GM06990 (cell line): ENCODE measurements around the gene EPHA6.

Experiments used
- DNase-seq: peaks from one replicate; pipeline ENCODE4 v3.0.0-alpha.2; 2011; ENCODE audit not compliant: insufficient read length; ENCODE audit errors: extremely low read depth
- H3K27me3 ChIP-seq: replicated peaks from 2 replicates; pipeline ENCODE4 v1.6.0; 2011; ENCODE audit warnings: low read length; ENCODE audit not compliant: control insufficient read depth, insufficient read depth
- H3K36me3 ChIP-seq: 2 replicates; pipeline ENCODE4 v1.5.1; 2011; ENCODE audit warnings: low read length; ENCODE audit not compliant: control insufficient read depth, insufficient read depth
- H3K4me3 ChIP-seq: replicated peaks from 2 replicates; pipeline ENCODE4 v1.5.1; 2011; ENCODE audit warnings: low read depth, mild to moderate bottlenecking, control low read depth, low read length
- CTCF ChIP-seq: IDR thresholded peaks from 2 replicates; pipeline ENCODE4 v1.5.1; 2011; ENCODE audit warnings: low read length, control low read depth, mild to moderate bottlenecking, inconsistent platforms; ENCODE audit not compliant: insufficient read depth, poor library complexity, severe bottlenecking

EPHA6 gene

GRCh38 chr3:97694876-97695275, 880.5 kb downstream of the EPHA6 start:
- DNase-seq = no peak
- Histone ChIP-seq H3K27me3 (no peaks in the 10 kb centered on the region), H3K36me3 (no peaks in the 10 kb centered on the region), H3K4me3 (no peak overlapping the region)
- TF ChIP-seq CTCF = no peak

GRCh38 chr3:97698691-97699090, 884.3 kb downstream of the EPHA6 start:
- Histone ChIP-seq H3K36me3 (no peaks in the 10 kb centered on the region), H3K27me3 (no peaks in the 10 kb centered on the region; the same call in 1 of the 2 replicates), H3K4me3 (no peak overlapping the region)
- no peak for DNase-seq
- no peak for TF ChIP-seq CTCF

GRCh38 chr3:97699889-97700288, 885.5 kb downstream of the EPHA6 start:
- Histone ChIP-seq H3K27me3 (no peaks in the 10 kb centered on the region; the same call in 1 of the 2 replicates), H3K36me3 (no peaks in the 10 kb centered on the region), H3K4me3 (no peak overlapping the region)
- TF ChIP-seq CTCF = no peak
- no peak for DNase-seq

GRCh38 chr3:97705764-97706163, 891.4 kb downstream of the EPHA6 start:
- no peak for DNase-seq
- no peaks in the 10 kb centered on the region for H3K36me3 ChIP-seq
- no peaks in the 10 kb centered on the region; the same call in 1 of the 2 replicates for H3K27me3 ChIP-seq
- TF ChIP-seq CTCF = no peak
- no peak overlapping the region for H3K4me3 ChIP-seq

- no peak overlapping the region for H3K4me3 ChIP-seq
- no peaks in the 10 kb centered on the region for H3K27me3 ChIP-seq
- no peaks in the 10 kb centered on the region for H3K36me3 ChIP-seq
- DNase-seq = no peak
- no peak for TF ChIP-seq CTCF
Measured at GRCh38 chr3:97706226-97706625, 891.8 kb downstream of the EPHA6 start.

- no peak overlapping the region for H3K4me3 ChIP-seq
- no peak for TF ChIP-seq CTCF
- no peaks in the 10 kb centered on the region for H3K27me3 ChIP-seq
- H3K36me3 ChIP-seq = no peaks in the 10 kb centered on the region
- DNase-seq = no peak
Measured at GRCh38 chr3:97711654-97712053, 897.3 kb downstream of the EPHA6 start.
